ENCODE measurements around the gene PICK1.

The PICK1 gene

DNA sequence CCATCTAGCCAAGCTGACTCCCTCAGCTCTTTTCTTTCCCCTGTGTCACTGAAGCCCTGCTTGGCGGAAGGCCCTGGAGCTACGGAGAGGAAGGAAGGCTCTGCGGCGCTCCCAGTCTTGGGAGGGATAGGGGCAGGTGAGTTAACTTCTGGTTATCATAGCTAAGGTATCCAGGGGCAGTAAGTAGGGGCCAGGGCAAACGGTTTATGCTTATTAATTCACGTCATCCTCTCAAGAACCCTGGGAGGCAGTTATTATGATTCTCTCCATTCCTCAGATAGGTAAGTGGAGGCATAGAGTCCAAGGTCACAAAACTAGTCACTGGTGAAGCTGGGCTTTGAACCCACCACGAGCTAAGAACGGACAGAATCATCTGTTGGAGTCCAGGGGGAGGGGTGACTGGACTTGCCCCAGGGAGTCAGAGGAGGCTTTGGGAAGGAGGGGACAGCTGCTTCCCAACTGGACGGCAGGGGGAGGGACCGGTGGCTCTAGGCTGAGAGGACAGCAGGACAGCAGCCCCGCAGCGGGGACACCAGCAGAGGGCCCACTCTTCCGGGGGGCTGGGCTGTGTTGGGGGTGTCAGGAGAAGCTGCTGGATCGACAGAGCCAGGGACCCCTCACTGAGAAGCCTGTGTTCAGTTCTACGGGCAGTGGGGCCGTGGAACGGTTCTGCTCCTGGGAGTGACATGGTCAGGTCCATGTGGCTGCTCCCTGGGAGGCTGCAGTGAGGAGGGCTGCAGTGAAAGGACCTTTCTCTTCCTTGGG, 49.8 kb downstream of the PICK1 start:
- in situ Hi-C loops (cut with HindIII; ENCODE audit: low pct_unique_long_range_greater_than_20kb, low sequenced_read_pairs), result no loop called here
- TF ChIP-seq JUND (IDR thresholded peaks at IDR 0.05; ENCODE audit: low read depth), result no peak
- DNase-seq (ENCODE audit: low read depth in 1 of 2, low spot score in 1 of 2), result no peak

DNA sequence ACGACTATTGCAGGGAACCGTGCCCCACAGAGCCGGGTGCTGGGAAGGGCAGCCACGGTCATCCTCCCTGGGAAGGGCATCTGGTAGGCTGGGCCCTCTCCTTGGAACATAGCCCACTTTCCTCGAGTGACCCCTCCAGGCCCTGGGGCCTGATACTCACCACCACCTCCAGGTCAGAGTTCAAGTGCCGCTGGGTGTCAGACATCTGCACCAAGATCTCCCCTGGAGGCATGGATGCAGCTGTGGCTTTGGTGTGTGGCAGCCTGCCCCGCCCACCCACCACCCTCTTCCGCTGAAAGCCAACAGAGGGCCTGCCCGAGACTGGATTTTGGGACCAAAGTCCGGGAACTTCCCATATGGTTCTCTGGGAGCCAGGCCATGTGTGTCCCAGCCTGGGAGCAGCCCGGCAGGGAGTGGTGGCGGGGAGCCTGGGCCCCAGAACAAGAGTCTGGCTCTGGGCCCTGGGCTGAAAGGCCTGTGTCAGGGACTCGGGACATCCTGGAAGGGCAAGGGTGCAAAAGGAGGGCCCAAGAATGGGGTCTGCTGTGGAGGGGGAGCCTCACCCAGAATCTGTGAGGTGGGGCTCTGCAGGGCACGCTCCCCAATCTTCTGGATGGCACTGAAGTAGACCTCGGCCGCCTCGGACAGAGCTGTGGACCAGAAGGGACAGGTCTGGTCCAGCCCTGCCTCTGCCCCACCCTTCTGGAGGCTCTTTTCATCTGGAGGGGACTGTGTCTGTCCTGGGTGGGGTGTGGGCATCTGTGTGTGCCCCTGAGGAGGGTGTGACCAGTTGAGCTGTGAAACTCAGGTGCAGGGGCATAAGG, 50.7 kb downstream of the PICK1 start:
- in situ Hi-C loops (cut with HindIII; ENCODE audit: low pct_unique_long_range_greater_than_20kb, low sequenced_read_pairs), result no loop called here
- no peak for TF ChIP-seq JUND (IDR thresholded peaks at IDR 0.05; ENCODE audit: low read depth)
- DNase-seq (ENCODE audit: low read depth in 1 of 2, low spot score in 1 of 2), result no peak

DNA sequence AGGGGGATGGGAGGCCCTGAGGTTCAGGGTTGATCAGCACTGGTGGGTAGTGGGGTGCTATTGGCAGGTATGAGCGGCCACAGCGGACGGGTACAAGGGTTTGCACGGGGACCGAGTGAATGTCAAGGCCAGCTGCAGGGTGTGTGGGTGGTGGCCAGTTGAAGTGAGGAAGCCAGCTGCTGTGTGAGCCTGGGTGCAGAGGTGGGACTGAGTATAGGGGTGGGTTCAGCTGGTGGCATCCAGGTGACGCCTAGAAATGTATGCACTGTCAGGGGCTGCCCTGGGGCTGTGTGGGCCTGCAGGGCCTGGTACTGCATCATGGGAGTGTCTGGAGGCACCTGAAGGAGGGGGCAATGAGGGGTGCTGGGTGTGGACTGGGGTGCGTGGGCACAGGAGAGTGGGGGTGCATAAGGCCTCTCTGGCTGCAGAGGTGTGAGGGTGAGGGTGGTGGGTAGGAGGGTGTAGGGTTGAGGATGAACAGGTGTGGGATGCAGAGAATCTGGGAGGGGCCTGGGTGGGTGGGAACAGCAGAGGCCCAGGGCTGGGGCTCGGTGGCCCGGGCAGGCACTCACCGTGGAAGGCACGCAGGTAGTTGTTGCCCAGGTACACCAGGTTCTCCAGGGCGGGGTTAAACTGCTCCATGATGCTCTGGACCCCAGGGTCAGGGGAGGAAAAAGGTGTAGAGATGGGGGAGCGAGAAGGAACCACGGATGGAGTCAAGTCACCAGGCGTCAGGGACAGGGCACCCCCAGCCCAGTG, 51.5 kb downstream of the PICK1 start:
- in situ Hi-C loops (cut with HindIII; ENCODE audit: low pct_unique_long_range_greater_than_20kb, low sequenced_read_pairs), result no loop called here
- TF ChIP-seq JUND (IDR thresholded peaks at IDR 0.05; ENCODE audit: low read depth), result no peak
- no peak for DNase-seq (ENCODE audit: low read depth in 1 of 2, low spot score in 1 of 2)

DNA sequence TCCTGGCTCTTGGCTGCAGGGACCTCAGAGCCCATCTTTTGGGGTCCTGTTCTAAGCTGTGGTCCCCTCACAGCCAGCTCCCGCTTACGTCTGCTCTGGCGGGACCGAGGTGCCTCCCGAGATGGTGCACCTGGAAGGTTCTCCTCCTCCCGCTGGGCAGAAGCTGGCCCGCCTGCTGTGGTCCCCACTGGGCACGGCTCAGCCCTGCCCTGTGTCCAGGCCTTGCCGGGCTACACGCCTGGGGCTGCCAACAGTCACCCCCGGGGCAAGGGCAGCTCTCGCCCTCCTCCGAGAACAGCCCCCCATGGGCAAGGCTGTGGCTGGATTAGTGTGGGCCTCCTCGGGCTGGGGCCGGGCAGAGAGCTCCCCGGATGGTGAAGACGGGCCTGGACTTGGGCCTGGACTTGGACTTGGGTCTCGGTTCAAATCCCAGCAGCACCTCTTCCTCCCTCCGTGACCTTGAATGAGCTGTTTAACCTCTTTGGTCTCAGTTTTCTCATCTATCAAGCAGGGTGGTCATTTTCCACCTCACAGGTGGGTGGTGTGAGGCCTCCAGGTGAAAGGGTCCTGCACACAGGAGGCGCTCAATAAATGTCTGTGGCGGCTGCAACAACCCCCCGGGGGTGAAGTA, 52.3 kb downstream of the PICK1 start:
- no peak for DNase-seq (ENCODE audit: low read depth in 1 of 2, low spot score in 1 of 2)
- in situ Hi-C loops (cut with HindIII; ENCODE audit: low pct_unique_long_range_greater_than_20kb, low sequenced_read_pairs), result no loop called here
- TF ChIP-seq JUND (IDR thresholded peaks at IDR 0.05; ENCODE audit: low read depth), result no peak

DNA sequence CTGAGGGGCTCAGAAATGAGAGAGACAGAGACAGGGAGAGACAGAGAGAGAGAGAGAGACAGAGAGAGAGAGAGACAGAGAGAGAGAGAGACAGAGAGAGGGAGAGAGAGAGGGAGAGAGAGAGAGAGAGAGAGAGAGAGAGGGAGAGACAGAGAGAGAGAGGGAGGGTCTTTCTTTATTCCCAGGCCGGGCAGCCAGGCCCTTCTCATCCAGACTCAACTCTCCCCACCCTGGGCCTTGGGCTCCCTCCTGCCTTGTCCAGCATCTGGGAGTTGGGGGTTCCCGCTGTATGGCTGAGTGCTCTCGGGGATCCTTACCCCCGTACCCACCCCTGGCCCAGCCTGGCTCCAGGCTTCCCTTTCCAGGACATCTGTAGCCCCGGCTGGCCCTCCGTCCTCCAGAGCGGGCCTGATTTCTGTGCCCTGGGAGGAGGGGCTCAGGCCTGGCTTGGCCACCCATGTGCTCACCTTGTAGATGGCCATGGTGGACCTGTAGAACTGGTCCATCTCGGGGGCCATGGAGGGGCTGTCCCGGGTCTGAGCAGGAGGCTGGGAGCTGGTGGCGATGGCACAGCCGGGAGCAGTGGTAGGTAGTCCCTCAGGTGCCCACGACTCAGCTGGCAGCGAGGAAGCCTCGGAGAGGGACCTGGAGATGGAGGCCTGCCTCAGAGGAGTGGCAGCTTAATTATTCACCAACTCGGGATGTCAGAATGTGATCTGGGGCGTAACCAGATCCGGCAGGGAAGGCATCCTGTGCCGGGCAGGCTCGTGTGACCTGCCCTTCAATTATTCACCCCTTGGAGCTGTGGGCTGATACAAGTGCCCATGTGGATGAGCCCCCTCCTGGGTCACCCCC, 53.0 kb downstream of the PICK1 start, which contains the start of gene BAIAP2L2:
Gene BAIAP2L2, minus strand, starts transcription at position 677 of the 855 bp plus-strand sequence. Its CDS starts 159 bp downstream, at position 518.
- no peak for DNase-seq (ENCODE audit: low read depth in 1 of 2, low spot score in 1 of 2)
- no peak for TF ChIP-seq JUND (IDR thresholded peaks at IDR 0.05; ENCODE audit: low read depth)
- in situ Hi-C loops (cut with HindIII; ENCODE audit: low pct_unique_long_range_greater_than_20kb, low sequenced_read_pairs), result no loop called here

DNA sequence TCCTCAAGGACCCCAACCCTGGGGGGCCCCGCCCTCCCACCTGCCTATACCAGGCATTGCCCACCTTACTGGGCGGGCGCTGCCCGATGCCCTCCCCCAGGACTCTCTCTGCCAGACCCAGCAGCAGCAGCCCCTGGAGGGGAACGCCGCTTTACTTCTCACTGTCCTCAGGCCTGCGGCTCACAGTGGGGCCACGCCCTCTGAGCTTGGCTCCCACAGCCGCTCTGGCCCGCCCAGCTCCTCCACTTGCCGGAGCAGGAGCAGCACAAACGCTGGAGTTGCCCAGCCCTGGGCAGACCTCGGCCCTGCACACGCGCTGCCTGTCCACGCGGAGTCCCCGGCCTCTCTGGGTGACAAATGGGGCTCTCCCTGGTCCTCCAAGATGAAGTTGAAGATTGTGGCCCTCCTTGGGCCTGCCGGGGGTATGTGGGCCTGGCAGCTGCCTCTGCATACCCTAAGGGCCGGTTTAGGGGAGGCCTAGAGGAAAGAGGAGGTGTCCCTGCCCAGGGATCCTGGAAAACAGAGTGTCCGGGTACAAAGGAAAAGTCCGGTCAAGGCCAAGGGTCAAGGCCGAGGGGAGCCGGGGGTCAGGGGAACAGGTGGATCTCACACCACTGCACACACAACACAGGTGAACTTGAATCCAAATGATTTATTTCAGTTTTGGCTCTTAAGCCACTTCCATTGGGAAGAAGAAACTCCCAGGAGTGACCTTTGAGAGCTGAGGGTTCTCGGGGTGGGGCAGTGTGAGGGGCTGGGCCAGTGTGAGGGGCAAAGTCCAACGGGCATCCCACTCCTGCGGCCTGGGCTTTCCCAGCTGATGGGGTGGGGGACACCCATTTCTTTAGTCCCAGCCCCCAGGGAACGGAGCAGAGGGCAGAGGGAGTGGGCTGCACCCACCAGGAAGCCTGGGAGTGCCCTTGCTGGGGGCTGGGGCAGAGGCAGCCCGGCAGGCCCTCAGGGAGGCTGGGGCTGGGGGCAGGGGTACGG, 54.0 kb downstream of the PICK1 start:
- no peak for DNase-seq (ENCODE audit: low read depth in 1 of 2, low spot score in 1 of 2)
- in situ Hi-C loops (cut with HindIII; ENCODE audit: low pct_unique_long_range_greater_than_20kb, low sequenced_read_pairs), result no loop called here
- no peak for TF ChIP-seq JUND (IDR thresholded peaks at IDR 0.05; ENCODE audit: low read depth)

DNA sequence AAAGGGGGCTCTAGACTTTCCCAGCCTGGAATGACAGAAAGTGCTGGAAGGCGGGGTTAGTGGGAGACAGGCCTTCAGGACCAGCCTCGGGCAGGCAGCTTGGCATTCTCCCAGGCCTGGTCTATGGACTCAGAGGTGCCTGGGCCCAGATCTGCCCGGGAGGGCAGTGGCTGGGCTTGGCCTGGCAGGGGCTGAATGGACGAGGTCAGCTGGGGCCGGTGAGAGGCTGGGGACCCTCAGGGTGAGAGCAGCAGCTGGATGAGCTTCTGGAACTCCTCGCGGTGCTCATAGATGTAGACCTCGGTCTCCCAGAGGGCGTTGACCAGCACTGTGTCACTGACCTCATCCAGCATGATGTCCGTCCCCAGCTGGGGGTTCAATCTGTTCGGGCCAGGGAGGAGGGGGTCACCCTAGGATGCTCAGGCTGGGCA, 54.7 kb downstream of the PICK1 start:
- DNase-seq (ENCODE audit: low read depth in 1 of 2, low spot score in 1 of 2), result no peak
- TF ChIP-seq JUND (IDR thresholded peaks at IDR 0.05; ENCODE audit: low read depth), result no peak
- in situ Hi-C loops (cut with HindIII; ENCODE audit: low pct_unique_long_range_greater_than_20kb, low sequenced_read_pairs), result no loop called here

DNA sequence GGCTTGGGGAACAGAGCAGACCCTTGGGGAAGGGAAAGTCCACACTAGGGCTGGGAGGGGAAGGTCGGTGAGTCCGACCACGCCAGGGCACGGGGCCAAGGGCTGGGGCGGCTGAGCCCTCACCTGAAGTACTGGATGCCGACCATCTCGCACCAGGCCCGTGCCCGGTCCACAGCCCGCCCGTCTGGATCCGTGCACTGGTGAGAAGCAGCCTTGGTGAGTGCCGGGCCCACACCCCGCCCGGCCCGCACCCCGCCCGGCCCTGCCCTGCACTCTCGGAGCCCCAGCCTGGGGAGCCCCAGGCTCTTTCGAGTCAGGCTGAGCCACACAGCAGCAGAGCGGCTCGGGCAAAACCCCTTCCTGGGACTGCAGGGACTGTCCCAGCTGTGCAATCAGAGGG, 55.2 kb downstream of the PICK1 start:
- no peak for DNase-seq (ENCODE audit: low read depth in 1 of 2, low spot score in 1 of 2)
- no peak for TF ChIP-seq JUND (IDR thresholded peaks at IDR 0.05; ENCODE audit: low read depth)
- in situ Hi-C loops (cut with HindIII; ENCODE audit: low pct_unique_long_range_greater_than_20kb, low sequenced_read_pairs), result no loop called here

DNA sequence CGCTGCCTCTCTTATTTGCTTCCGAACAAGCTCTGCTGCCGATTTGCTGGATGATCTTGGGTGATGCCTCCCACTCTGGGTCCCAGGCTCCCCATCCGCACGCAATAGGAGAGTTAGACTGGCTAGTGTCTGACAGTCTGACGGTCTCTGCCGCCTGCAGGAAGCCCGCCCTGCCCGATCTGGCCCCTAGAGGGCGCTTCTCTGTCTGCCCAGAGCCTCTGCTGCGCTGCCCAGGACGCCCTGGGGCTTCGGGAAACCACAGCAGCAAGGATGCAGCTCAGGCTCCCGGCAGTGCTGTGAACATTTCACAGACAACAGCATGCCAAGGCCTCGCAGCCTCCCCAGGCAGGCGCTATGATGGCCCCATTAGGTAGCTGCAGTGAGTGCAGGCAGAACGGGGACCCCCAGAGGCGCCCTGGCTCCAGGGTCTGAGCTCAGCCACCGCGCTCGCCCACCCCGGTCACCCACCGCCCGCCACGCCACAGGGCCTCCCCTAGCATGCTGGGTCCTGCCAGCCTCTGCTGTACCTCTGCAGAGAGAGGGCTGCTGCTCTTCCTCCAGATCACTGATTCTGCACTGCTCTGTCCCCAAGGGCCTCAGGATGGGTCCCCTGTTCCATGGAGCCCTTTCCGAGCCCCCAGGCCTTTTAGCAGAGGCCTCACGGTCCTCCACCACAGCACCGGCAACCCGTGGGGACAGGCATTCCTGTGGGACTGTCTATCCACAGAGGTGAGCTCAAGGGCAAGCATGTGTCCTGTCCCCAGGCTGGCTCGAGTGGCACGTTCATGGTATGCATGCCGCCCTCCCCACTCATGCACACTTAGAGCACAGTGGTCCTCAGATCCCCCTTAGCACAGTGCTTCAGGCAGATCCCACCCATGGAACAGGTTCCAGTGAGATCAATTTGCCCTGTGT, 57.5 kb downstream of the PICK1 start:
- DNase-seq (ENCODE audit: low read depth in 1 of 2, low spot score in 1 of 2), result peak; percentile 81 to 95
- in situ Hi-C loops (cut with HindIII; ENCODE audit: low pct_unique_long_range_greater_than_20kb, low sequenced_read_pairs), result no loop called here
- TF ChIP-seq JUND (IDR thresholded peaks at IDR 0.05; ENCODE audit: low read depth), result no peak
